Retina (tissue), 1 donor: Measurements from ENCODE around the gene ACTMAP.

Experiments used
- DNase-seq: peaks from one replicate; pipeline ENCODE4 v3.0.0-alpha.2; 2016

ACTMAP gene

GRCh38 chr19:40692212-40692551 lies 58.1 kb downstream of the ACTMAP start:
- DNase-seq, result no peak

- DNase-seq, result peak; percentile 9
Measured at GRCh38 chr19:40691421-40692211, 58.7 kb downstream of the ACTMAP start.
